A549 (cell line): ENCODE measurements around the gene SLIT3.

ENCODE experiments used
- CBX2 ChIP-seq: fragments of 200-600 bp; sonication (generic); IDR thresholded peaks from 2 replicates; pipeline ENCODE4 v1.6.1; 2016; ENCODE audit warnings: low read depth, mild to moderate bottlenecking, borderline replicate concordance
- CTCF ChIP-seq: fragments of >200 bp; sonication (Bioruptor Twin); formaldehyde crosslinking; IDR thresholded peaks from 3 replicates; pipeline ENCODE4 v1.5.1; 2016
- EP300 ChIP-seq, 2 experiments: fragments of >200 bp; sonication (Bioruptor Twin); formaldehyde crosslinking; IDR thresholded peaks; 2 replicates in 1 of 2; 3 replicates in 1 of 2; pipeline ENCODE4 v1.6.1; 2016 to 2017
- HDAC2 ChIP-seq: fragments of 200-600 bp; sonication (generic); IDR thresholded peaks from 2 replicates; pipeline ENCODE4 v1.6.1; 2016
- HMGXB4 ChIP-seq: fragments of 250-450 bp; sonication (Bioruptor Pico); IDR thresholded peaks from 2 replicates; pipeline ENCODE4 v1.5.0; 2021; ENCODE audit warnings: mild to moderate bottlenecking, moderate library complexity, borderline replicate concordance
- JUN ChIP-seq, 2 experiments: fragments of >200 bp; sonication (Bioruptor Twin); formaldehyde crosslinking; IDR thresholded peaks; 2 replicates in 1 of 2; 3 replicates in 1 of 2; pipeline ENCODE4 v1.6.1; 2016 to 2017
- POLR2A ChIP-seq: IDR thresholded peaks from 2 replicates; pipeline ENCODE4 v1.6.1; 2012; ENCODE audit warnings: mild to moderate bottlenecking, low read length
- ZNF302 ChIP-seq: fragments of 250-450 bp; sonication (Bioruptor Pico); IDR thresholded peaks from 2 replicates; pipeline ENCODE4 v1.9.0; 2021; ENCODE audit warnings: inconsistent platforms, mild to moderate bottlenecking, moderate library complexity
- ZSCAN20 ChIP-seq: fragments of 250-450 bp; sonication (Bioruptor Pico); IDR thresholded peaks from 2 replicates; pipeline ENCODE4 v1.8.0; 2022; ENCODE audit warnings: mild to moderate bottlenecking, moderate library complexity
- TF ChIP-seq, protein P1 (sequence below): fragments of >200 bp; sonication (Bioruptor Twin); formaldehyde crosslinking; IDR thresholded peaks from 2 replicates; pipeline ENCODE4 v1.6.1; 2016

DNA sequence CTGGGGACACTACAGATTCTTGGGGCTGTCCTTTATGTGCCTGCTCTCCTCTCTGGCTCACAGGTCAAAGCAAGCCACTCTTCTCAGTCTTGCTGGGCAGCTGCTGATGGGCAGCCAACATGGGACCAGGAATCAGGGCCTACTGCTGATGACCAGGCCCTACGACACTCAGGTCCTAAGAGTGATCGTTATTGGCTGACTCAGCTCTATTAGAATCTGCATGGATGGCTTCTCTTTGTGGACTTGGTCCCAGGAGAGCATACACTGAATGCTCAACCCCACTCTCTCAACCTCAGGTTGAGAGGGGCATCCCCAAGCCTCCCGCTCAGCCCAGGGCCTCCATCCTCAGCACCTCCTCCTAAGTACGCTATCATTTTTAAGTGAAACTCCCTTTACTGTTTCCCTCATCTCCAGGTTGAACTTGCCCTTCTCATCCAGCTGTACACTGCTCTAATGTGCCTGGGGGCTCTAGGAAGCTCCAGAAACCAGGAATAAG, 471.0 kb downstream of the SLIT3 start:
- TF ChIP-seq CTCF (no peak), CBX2 (no peak), EP300 (IDR thresholded peaks at IDR 0.05) (no peak), ZNF302 (CRISPR knock-in tag) (no peak), JUN (IDR thresholded peaks at IDR 0.05) (no peak), ZSCAN20 (CRISPR knock-in tag) (no peak), POLR2A (no peak), HMGXB4 (CRISPR knock-in tag) (no peak), HDAC2 (no peak)
- TF ChIP-seq, protein P1, sequence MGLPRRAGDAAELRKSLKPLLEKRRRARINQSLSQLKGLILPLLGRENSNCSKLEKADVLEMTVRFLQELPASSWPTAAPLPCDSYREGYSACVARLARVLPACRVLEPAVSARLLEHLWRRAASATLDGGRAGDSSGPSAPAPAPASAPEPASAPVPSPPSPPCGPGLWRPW, result no peak
